ENCODE results near the gene POLDIP3.
"Not testable (repeated sequence)": the region's sequence is repeated elsewhere in the genome, so short reads cannot be mapped to it uniquely, and the experiment has no call there.

The POLDIP3 gene

DNA sequence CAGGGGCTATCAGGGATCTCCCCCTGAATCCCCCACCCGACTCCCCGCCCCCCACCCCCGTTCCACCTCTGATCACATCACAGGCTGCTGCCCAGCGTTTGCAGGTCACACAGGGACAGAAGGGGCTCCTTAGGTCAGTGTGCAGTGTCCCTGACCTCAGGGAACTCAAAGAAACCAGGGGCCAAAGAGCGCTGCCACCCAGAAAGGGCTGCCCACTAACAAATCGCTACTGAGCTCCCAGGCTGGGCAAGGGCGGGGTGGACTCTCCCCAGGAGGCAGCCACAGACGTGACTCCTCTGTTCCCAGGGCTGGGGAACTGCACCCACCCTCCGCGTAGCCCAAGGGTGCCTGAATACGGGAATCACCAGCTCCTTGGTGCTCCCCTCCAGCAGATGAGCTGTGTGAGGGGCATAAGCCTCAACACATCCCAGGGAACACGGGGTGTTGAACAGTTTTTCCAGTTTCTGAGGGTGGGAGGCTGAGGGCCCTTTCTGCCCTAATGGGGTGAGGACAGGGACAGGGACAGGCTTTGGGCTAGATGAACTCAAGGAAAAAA lies 9.9 kb upstream of the POLDIP3 start:
- Histone ChIP-seq H3K4me1 (ENCODE audit: insufficient read depth, low read length) (no peaks in the 10 kb centered on the region), H3K4me3 (ENCODE audit: low read length) (no peak overlapping the region), H3K27ac (ENCODE audit: low read depth, low read length) (no peak overlapping the region), H3K9ac (ENCODE audit: low read depth, low read length) (no peak overlapping the region), H3K36me3 (ENCODE audit: insufficient read depth, low read length) (peaks cover 55% of the 10 kb centered on the region), H3K27me3 (ENCODE audit: insufficient read depth, low read length) (no peaks in the 10 kb centered on the region), H3K9me3 (ENCODE audit: insufficient read depth, low read depth, low read length) (no peaks in the 10 kb centered on the region)
- WGBS: 93% methylated on average over 12 of the region's 12 CpGs

DNA sequence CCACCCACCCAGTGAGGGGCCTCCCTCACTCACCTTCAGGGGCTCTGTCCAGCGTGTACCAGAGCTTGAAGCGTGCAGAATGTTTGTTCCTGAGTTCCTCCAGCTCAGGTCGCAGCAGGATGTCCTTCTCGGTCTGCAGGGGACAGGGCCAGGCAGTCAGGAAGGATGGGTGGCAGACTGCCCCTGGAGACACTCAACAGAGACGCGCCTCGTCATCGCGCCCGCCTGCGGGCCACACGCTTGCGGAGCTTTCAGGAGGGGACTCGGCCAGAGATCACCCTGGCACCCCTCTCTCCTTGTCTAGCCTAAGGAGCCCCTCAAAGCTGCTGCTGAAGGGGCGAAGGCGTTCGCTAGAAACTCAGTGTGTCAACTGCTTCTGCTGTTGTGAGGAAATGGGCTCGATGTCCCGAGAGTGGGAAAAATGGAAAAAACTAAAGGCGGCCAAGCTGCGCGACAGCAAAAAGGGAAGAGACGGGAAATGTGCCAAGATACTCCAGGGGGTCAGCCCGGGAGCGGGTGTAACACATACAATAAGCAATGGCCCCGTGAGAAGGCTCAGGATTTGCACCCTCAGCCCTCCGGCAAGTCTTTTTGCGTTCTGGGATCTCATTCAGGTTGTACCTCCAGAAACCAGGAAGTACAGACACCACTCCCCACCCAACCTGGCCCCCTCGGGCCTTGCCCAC lies 9.2 kb upstream of the POLDIP3 start:
- H3K36me3 ChIP-seq (ENCODE audit: insufficient read depth, low read length): peaks cover 53% of the 10 kb centered on the region

DNA sequence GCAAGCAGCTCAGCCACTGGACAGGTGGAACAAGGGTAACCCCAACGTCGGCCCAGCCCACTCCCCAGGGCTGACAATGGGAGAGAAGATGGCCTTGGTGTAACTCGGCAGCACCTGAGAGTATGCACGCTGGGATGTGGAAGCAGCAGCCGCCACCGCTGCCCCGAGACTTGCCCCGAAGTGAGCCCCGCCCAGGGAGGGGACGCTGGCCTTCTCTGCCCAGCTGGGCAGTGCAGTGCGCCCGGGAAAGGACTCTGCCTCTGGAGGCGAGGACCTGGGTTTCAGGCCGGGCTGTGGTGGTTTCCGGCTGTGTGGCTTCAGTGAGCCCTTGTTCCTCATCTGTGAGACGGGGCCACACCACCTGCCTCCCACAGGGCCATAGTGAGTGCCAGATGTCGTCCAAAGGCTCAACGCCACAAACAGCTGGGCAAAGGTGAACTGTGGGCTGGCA lies 8.6 kb upstream of the POLDIP3 start:
- H3K27ac ChIP-seq (ENCODE audit: low read depth, low read length): no peak overlapping the region
- H3K9me3 ChIP-seq (ENCODE audit: insufficient read depth, low read depth, low read length): no peaks in the 10 kb centered on the region
- H3K4me3 ChIP-seq (ENCODE audit: low read length): no peak overlapping the region
- no peak overlapping the region for H3K9ac ChIP-seq (ENCODE audit: low read depth, low read length)
- H3K4me1 ChIP-seq (ENCODE audit: insufficient read depth, low read length): no peaks in the 10 kb centered on the region
- WGBS: 94% methylated on average over 18 of the region's 18 CpGs
- no peaks in the 10 kb centered on the region for H3K27me3 ChIP-seq (ENCODE audit: insufficient read depth, low read length)
- peaks cover 48% of the 10 kb centered on the region for H3K36me3 ChIP-seq (ENCODE audit: insufficient read depth, low read length)

More for the DNA sequence above, 9.2 kb upstream of the POLDIP3 start:
- Histone ChIP-seq H3K9ac (ENCODE audit: low read depth, low read length) (no peak overlapping the region), H3K4me1 (ENCODE audit: insufficient read depth, low read length) (no peaks in the 10 kb centered on the region), H3K27me3 (ENCODE audit: insufficient read depth, low read length) (no peaks in the 10 kb centered on the region), H3K9me3 (ENCODE audit: insufficient read depth, low read depth, low read length) (no peaks in the 10 kb centered on the region), H3K27ac (ENCODE audit: low read depth, low read length) (no peak overlapping the region), H3K4me3 (ENCODE audit: low read length) (no peak overlapping the region)
- WGBS: 94% methylated on average over 29 of the region's 29 CpGs

DNA sequence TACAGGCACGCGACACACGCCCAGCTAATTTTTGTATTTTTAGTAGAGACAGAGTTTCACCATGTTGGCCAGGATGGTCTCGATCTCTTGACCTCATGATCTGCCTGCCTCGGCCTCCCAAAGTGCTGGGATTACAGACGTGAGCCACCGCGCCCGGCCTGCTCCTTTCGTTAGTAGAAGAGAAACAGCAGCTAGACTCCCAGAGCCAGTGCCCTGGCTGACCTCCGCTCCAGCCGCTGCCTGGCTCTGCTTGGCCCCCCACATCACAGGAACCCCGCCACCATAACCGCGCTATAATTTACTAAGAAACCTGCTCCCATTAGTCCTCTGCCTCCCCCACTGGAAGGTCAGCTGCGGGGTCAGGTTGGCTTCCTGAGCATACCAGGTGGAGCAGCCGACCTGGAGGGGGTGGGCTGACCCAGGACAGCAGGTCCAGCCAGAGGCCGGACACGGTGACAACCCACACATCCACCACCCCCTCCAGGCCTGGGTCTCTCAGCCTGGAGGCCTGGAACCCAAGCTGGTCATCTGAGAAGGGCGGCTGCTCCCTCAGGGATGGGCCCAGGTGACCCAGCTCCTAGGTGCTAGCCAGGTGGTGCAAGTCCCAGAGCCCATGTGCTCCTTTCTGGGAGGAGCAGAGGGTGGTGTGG lies 7.5 kb upstream of the POLDIP3 start:
- no peaks in the 10 kb centered on the region; the same call in none of the 2 replicates for H3K4me1 ChIP-seq (ENCODE audit: insufficient read depth, low read length)
- no peak overlapping the region for H3K4me3 ChIP-seq (ENCODE audit: low read length)
- H3K36me3 ChIP-seq (ENCODE audit: insufficient read depth, low read length): peaks cover 36% of the 10 kb centered on the region
- no peak overlapping the region for H3K9ac ChIP-seq (ENCODE audit: low read depth, low read length)
- no peaks in the 10 kb centered on the region for H3K27me3 ChIP-seq (ENCODE audit: insufficient read depth, low read length)
- no peaks in the 10 kb centered on the region for H3K9me3 ChIP-seq (ENCODE audit: insufficient read depth, low read depth, low read length)
- no peak overlapping the region for H3K27ac ChIP-seq (ENCODE audit: low read depth, low read length)
- 94% methylated on average over 20 of the region's 20 CpGs for WGBS

DNA sequence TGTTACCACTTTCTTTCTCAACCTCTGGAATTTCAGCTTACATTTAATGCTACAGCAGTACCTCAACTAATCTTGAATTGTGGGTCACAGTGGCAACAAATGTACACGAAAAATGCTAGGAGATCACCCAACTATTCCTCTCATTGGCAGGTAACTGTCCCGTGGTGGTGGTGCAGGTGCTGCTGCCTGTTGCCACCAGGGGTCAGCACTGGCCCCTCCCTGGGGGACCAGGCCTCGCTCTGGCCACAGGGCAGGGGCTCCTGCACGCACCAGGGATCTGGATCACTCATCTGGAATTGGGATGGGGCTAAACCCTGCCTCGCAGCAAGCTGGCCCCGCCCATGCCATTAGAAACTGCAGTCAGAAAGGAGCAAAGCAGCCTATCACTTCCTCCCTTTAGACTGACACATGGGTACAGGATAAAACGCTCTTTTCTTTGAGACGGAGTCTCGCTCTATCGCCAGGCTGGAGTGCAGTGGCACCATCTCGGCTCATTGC lies 6.9 kb upstream of the POLDIP3 start:
- Histone ChIP-seq H3K4me1 (ENCODE audit: insufficient read depth, low read length) (no peaks in the 10 kb centered on the region; the same call in none of the 2 replicates), H3K9ac (ENCODE audit: low read depth, low read length) (no peak overlapping the region), H3K27ac (ENCODE audit: low read depth, low read length) (no peak overlapping the region), H3K9me3 (ENCODE audit: insufficient read depth, low read depth, low read length) (no peaks in the 10 kb centered on the region), H3K4me3 (ENCODE audit: low read length) (no peak overlapping the region), H3K36me3 (ENCODE audit: insufficient read depth, low read length) (peaks cover 30% of the 10 kb centered on the region), H3K27me3 (ENCODE audit: insufficient read depth, low read length) (no peaks in the 10 kb centered on the region)
- 52% methylated on average over 11 of the region's 11 CpGs for WGBS

DNA sequence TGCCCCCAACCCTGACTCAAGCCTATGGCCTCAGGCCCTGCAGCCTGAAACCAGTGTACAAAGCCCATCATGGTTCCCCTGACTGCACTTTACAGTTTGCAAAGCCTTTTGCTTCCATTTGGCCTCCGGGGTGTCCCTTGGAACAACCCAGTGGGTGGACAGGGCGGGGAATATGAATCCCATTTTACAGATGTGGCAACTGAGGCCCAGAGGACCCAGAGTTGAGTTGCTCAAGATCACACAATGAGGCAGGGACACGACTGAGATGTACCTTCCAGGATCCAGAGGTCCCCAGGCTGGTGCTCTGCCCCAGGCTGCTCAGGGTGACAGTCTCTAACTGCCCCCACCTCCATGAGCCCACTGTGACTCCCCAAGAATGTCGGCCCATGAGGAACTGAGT lies 5.4 kb upstream of the POLDIP3 start:
- Histone ChIP-seq H3K27ac (ENCODE audit: low read depth, low read length) (no peak overlapping the region), H3K27me3 (ENCODE audit: insufficient read depth, low read length) (no peaks in the 10 kb centered on the region), H3K4me3 (ENCODE audit: low read length) (no peak overlapping the region), H3K9ac (ENCODE audit: low read depth, low read length) (no peak overlapping the region), H3K9me3 (ENCODE audit: insufficient read depth, low read depth, low read length) (no peaks in the 10 kb centered on the region), H3K36me3 (ENCODE audit: insufficient read depth, low read length) (peaks cover 21% of the 10 kb centered on the region), H3K4me1 (ENCODE audit: insufficient read depth, low read length) (peaks cover 4% of the 10 kb centered on the region)
- WGBS: 96% methylated on average over 4 of the region's 4 CpGs

DNA sequence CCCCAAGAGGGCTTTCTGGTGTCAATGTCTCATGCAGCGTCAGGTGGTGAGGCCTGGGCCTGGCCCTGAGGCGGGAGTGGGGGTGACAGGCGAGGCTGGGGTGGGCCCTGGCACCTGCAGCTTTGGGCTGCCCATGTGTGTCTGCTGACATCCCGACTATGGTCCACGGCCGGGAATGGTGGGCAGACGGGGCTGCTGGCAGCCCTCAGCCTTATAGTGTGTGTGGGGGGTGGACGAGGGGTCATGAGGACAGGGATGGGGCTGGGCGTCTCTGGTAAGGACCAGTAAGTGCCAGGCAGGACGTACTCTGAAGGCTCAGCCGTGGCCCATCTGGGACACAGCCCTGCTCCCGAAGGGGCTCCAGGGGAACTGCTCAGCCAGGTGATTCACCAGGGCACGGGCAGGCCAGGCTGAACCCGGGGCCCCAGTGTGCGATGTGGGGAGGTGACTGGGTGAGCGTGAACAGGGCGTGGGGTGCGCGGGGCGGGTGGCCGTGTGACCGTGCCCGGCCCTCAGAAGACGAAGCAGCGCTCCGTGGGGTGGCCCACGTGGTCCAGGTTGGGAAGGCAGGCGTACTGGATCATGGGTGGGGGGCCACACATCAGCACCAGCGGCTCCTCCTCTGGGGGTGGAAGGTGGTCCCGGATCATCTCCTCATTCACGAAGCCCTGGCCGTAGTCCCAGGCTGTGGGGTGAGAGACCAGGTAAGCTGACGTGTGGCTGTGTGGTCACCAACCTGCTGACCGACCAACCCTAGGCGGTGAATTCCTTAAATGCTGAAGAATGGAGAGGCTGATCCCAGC lies 4.8 kb upstream of the POLDIP3 start:
- no peak overlapping the region for H3K9ac ChIP-seq (ENCODE audit: low read depth, low read length)
- peaks cover 4% of the 10 kb centered on the region for H3K4me1 ChIP-seq (ENCODE audit: insufficient read depth, low read length)
- no peaks in the 10 kb centered on the region for H3K9me3 ChIP-seq (ENCODE audit: insufficient read depth, low read depth, low read length)
- H3K36me3 ChIP-seq (ENCODE audit: insufficient read depth, low read length): peaks cover 16% of the 10 kb centered on the region
- H3K27ac ChIP-seq (ENCODE audit: low read depth, low read length): no peak overlapping the region
- no peaks in the 10 kb centered on the region for H3K27me3 ChIP-seq (ENCODE audit: insufficient read depth, low read length)
- no peak overlapping the region for H3K4me3 ChIP-seq (ENCODE audit: low read length)
- 95% methylated on average over 35 of the region's 35 CpGs for WGBS

DNA sequence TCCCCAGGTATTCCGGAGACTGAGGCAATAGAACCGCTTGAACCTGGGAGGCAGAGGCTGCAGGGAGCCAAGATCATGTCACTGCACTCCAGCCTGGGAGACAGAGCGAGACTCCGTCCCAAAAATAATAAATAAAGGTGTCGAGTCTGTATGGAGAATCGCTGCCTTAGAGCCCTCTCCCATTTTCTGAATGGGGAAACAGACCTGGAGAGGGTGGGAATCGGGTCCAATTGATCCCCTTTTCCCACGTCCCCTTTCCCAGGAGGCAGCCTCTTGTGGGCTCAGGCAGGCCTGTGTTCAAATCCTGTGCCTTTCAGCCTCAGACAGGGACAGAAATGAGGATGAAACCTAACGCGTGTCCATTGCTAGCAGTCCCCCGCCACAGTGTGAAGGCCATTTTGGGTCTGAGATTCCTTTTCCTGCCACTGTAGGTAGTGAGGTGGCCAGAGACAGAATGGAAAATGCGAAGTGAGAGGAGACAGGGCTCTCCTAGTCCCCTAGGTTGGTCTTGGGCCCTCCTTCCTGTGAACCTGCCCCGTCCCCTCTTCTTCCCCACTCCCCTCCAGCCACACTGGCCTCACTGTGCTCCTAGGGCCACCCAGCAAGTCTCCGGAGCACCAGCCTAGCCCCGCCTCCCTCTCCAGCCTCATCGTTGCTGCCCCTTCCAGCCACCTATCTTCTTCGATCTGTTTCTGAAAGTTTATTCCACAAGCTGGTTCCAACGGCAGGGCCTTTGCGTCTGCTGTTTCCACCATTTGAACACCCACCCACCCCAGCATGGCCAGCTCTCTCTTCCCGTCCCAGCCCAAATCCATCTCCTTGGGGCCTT lies 2.7 kb upstream of the POLDIP3 start:
- Histone ChIP-seq H3K27me3 (ENCODE audit: insufficient read depth, low read length) (no peaks in the 10 kb centered on the region), H3K4me3 (ENCODE audit: low read length) (no peak overlapping the region), H3K27ac (ENCODE audit: low read depth, low read length) (no peak overlapping the region), H3K9me3 (ENCODE audit: insufficient read depth, low read depth, low read length) (no peaks in the 10 kb centered on the region), H3K4me1 (ENCODE audit: insufficient read depth, low read length) (peaks cover 9% of the 10 kb centered on the region), H3K36me3 (ENCODE audit: insufficient read depth, low read length) (peaks cover 6% of the 10 kb centered on the region), H3K9ac (ENCODE audit: low read depth, low read length) (no peak overlapping the region)
- WGBS: 77% methylated on average over 20 of the region's 20 CpGs

DNA sequence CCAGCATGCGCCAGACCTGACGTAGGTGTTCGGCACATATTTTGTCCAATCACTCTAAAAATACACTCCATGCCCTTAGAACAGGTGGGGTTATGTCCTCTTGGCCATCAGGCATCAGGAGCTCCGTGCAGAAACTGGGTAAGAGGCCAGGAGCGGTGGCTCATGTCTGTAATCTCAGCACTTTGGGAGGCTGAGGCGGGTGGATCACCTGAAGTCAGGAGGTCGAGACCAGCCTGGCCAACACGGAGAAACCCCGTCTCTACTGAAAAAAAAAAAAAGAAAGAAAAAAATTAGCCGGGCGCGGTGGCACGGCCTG lies 1.1 kb upstream of the POLDIP3 start:
- H3K9me3 ChIP-seq (ENCODE audit: insufficient read depth, low read depth, low read length); H3K4me1 ChIP-seq (ENCODE audit: insufficient read depth, low read length); H3K27me3 ChIP-seq (ENCODE audit: insufficient read depth, low read length): not testable (repeated sequence)
- Histone ChIP-seq H3K36me3 (ENCODE audit: insufficient read depth, low read length) (peaks cover 19% of the 10 kb centered on the region), H3K27ac (ENCODE audit: low read depth, low read length) (peak overlapping the region; percentile 45; the same call in 1 of the 2 replicates), H3K4me3 (ENCODE audit: low read length) (peak overlapping the region; percentile 11; the same call in 1 of the 2 replicates), H3K9ac (ENCODE audit: low read depth, low read length) (peak overlapping the region; percentile 4; the same call in 1 of the 2 replicates)
- WGBS: 67% methylated on average over 13 of the region's 13 CpGs

DNA sequence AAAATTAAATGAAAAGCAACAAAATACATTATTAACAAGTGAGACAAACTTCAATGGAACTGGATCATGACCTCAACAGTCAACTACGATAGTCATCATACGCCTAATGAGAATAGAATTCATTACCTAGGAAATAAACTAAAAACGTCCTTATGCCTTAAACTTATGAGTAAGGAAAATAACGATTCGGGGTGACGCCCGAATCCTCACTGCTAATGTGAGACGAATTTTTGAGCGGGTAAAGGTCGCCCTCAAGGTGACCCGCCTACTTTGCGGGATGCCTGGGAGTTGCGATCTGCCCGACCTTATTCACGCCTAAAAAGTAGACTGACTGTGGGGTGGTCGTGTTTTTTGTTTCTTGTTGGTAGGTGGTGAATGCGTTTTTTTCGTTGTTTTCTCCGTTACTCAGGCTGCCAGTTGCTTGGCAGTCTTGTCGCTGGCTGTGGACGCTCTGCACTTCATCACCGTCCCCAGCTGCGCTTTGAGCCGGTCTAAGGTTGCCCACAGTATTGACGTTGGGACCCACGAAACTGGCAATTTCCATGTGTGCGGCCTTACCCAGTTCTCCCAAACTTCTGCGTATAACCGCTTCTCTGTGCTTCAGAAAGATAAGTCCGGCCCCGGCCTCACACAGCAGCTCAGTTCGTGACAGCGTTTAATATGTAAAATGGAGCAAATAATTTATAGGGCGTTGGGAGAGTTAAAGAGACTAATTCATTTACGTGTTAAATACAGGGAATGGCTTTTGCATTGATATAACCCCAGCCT lies 593 bp upstream of the POLDIP3 start:
- peak overlapping the region; percentile 94 for H3K9ac ChIP-seq (ENCODE audit: low read depth, low read length)
- H3K36me3 ChIP-seq (ENCODE audit: insufficient read depth, low read length): peaks cover 24% of the 10 kb centered on the region
- H3K27me3 ChIP-seq (ENCODE audit: insufficient read depth, low read length): no peaks in the 10 kb centered on the region
- H3K27ac ChIP-seq (ENCODE audit: low read depth, low read length): peak overlapping the region; percentile 98
- no peaks in the 10 kb centered on the region for H3K9me3 ChIP-seq (ENCODE audit: insufficient read depth, low read depth, low read length)
- H3K4me3 ChIP-seq (ENCODE audit: low read length): peak overlapping the region; percentile 95
- peaks cover 9% of the 10 kb centered on the region for H3K4me1 ChIP-seq (ENCODE audit: insufficient read depth, low read length)
- WGBS: 5% methylated on average over 35 of the region's 35 CpGs
